Measurements from ENCODE around the gene ZNF236. TPM values are rescaled to one million over a fixed set of nuclear protein-coding genes. Genes with fewer than 3 reads are reported as not detected.
A peak's percentile ranks its signal among the peaks of the same experiment; 100 is the strongest.
"Not testable (repeated sequence)": the region's sequence is repeated elsewhere in the genome, so short reads cannot be mapped to it uniquely, and the experiment has no call there.

The ZNF236 gene
- total and polyA plus RNA-seq, 2 experiments from 2014 or later, result 5.8 to 13.1 TPM

- no peaks in the 10 kb centered on the region for H3K9me3 ChIP-seq (ENCODE audit: low read depth)
- no peaks in the 10 kb centered on the region for H3K36me3 ChIP-seq
- no peak for DNase-seq (ENCODE audit: low read depth in 1 of 2, low spot score in 1 of 2)
- H3K27ac ChIP-seq, result no peak overlapping the region
- TF ChIP-seq, protein P1, sequence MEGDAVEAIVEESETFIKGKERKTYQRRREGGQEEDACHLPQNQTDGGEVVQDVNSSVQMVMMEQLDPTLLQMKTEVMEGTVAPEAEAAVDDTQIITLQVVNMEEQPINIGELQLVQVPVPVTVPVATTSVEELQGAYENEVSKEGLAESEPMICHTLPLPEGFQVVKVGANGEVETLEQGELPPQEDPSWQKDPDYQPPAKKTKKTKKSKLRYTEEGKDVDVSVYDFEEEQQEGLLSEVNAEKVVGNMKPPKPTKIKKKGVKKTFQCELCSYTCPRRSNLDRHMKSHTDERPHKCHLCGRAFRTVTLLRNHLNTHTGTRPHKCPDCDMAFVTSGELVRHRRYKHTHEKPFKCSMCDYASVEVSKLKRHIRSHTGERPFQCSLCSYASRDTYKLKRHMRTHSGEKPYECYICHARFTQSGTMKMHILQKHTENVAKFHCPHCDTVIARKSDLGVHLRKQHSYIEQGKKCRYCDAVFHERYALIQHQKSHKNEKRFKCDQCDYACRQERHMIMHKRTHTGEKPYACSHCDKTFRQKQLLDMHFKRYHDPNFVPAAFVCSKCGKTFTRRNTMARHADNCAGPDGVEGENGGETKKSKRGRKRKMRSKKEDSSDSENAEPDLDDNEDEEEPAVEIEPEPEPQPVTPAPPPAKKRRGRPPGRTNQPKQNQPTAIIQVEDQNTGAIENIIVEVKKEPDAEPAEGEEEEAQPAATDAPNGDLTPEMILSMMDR (IDR thresholded peaks at IDR 0.05; ENCODE audit: low read depth, low read length), result no peak
- H3K27me3 ChIP-seq, result peaks cover 5% of the 10 kb centered on the region
- no peak overlapping the region for H3K4me3 ChIP-seq
- H3K4me1 ChIP-seq (ENCODE audit: low read depth), result no peaks in the 10 kb centered on the region
These were observed 18.9 kb upstream of the ZNF236 start for GRCh38 chr18:76803413-76803812.

DNA sequence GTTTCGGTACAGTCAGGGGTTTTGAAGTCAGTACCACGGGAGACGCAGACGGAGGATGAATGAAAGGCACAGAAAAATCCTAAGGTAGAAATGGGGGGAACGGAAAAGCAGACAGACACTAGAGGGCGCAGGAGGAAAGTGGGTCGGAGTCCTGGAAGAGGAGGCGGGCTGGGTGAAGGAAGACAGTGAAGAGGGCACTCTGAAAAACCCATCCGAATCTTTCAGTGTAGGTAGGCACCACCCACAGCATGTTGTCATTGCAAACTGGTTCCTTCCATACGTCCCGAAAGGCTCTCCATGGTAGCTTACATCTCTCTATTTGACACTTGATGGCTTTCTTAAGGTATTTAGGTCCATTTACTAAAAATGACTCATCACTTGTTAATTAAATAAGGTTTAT, 18.5 kb upstream of the ZNF236 start:
- peak; percentile 65 to 71 for DNase-seq (ENCODE audit: low read depth in 1 of 2, low spot score in 1 of 2)
- Histone ChIP-seq H3K4me3 (no peak overlapping the region), H3K27me3 (peaks cover 5% of the 10 kb centered on the region), H3K27ac (no peak overlapping the region), H3K36me3 (no peaks in the 10 kb centered on the region), H3K9me3 (ENCODE audit: low read depth) (no peaks in the 10 kb centered on the region), H3K4me1 (ENCODE audit: low read depth) (no peaks in the 10 kb centered on the region)
- TF ChIP-seq, protein P1 (IDR thresholded peaks at IDR 0.05; ENCODE audit: low read depth, low read length), result peak; percentile 87

DNA sequence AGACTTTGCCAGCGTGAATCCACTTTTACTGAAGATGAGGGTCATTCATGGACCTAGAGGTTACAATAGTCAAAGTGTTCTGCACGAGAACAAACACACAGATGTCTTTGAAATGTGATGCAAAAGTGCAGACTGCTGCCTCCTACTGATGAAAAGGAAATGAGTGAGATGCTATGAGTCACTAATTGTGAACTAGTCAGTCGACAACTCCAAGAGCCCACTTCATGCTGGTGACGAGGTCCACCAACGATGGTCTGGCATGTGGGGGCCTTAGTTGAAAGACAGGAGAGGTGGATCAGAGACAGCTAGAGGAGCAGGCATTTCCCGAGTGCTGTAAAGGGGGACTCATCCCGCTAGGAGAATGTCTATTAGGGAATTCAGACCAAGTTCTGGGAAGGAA, 17.1 kb upstream of the ZNF236 start:
- Histone ChIP-seq H3K9me3 (ENCODE audit: low read depth) (no peaks in the 10 kb centered on the region), H3K27ac (no peak overlapping the region), H3K4me1 (ENCODE audit: low read depth) (no peaks in the 10 kb centered on the region), H3K36me3 (no peaks in the 10 kb centered on the region), H3K4me3 (no peak overlapping the region), H3K27me3 (peaks cover 5% of the 10 kb centered on the region)
- peak; percentile 22 to 32 for DNase-seq (ENCODE audit: low read depth in 1 of 2, low spot score in 1 of 2)
- TF ChIP-seq, protein P1 (IDR thresholded peaks at IDR 0.05; ENCODE audit: low read depth, low read length), result peak; percentile 29

GRCh38 chr18:76806301-76806700, 16.1 kb upstream of the ZNF236 start:
- H3K4me1 ChIP-seq (ENCODE audit: low read depth), result no peaks in the 10 kb centered on the region
- H3K4me3 ChIP-seq, result no peak overlapping the region
- no peaks in the 10 kb centered on the region for H3K36me3 ChIP-seq
- H3K27ac ChIP-seq, result no peak overlapping the region
- no peak for DNase-seq (ENCODE audit: low read depth in 1 of 2, low spot score in 1 of 2)
- no peaks in the 10 kb centered on the region for H3K9me3 ChIP-seq (ENCODE audit: low read depth)
- peaks cover 5% of the 10 kb centered on the region for H3K27me3 ChIP-seq
- TF ChIP-seq, protein P1 (IDR thresholded peaks at IDR 0.05; ENCODE audit: low read depth, low read length), result no peak

DNA sequence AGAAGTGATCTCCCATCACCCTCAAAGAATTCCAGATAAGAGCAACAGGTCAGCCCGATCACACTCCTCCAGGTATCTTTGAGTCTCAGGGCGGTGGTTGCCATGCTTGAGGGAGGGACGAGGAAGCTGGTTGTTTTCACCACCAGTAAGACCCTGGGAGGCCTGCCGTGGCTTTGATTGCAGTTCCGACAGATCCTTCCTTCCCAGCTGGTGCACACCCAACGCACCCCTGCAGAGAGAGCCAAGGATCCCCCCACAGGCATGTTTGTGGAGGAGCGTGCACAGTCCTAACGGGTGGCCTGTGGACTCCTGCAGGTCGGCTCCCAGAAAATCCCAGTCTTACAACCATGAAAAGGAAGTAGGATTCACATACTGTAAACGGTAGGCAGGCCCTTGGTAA, 13.8 kb upstream of the ZNF236 start:
- Histone ChIP-seq H3K27ac (no peak overlapping the region), H3K27me3 (no peaks in the 10 kb centered on the region), H3K36me3 (no peaks in the 10 kb centered on the region), H3K9me3 (ENCODE audit: low read depth) (no peaks in the 10 kb centered on the region), H3K4me1 (ENCODE audit: low read depth) (no peaks in the 10 kb centered on the region), H3K4me3 (no peak overlapping the region)
- TF ChIP-seq, protein P1 (IDR thresholded peaks at IDR 0.05; ENCODE audit: low read depth, low read length), result no peak
- DNase-seq (ENCODE audit: low read depth in 1 of 2, low spot score in 1 of 2), result no peak

DNA sequence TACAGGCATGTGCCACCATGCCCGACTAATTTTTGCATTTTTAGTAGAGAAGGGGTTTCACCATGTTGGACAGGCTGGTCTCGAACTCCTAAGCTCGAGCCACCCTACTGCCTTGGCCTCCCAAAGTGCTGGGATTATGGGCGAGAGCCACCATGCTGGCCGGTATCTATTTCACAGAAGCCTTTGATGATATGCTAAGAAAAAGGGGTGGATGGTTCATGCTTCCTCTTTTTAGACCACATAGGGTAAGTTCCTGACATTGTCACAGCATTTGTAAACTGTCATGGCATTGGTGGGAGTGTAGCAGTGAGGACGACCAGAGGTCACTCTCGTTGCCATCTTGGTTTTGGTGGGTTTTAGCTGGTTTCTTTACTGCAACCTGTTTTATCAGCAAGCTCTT, 10.8 kb upstream of the ZNF236 start:
- not testable (repeated sequence) for DNase-seq (ENCODE audit: low read depth in 1 of 2, low spot score in 1 of 2); H3K27ac ChIP-seq; H3K4me3 ChIP-seq; H3K4me1 ChIP-seq (ENCODE audit: low read depth); H3K9me3 ChIP-seq (ENCODE audit: low read depth); H3K27me3 ChIP-seq; H3K36me3 ChIP-seq

Measured in cardiac muscle cell (in vitro differentiated cells and primary cell).